ENCODE data around the gene NUP43.

DNA sequence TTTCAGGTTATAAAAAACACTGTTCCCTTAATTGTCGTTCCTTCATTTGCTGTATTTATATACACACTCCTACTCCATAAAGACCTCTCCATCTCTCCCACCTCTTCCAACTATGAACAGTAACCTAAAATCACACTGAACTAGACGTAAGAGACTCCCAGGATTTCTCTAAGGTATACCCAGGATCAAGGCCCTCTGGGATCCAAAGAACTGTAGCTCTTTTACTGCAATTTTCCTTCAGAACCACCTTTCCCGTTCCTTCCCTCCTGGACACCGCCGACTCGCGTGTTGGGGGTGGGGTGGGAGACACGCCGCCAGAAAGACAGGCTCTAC is 29.1 kb downstream of the NUP43 start:
- TF ChIP-seq, protein P1, sequence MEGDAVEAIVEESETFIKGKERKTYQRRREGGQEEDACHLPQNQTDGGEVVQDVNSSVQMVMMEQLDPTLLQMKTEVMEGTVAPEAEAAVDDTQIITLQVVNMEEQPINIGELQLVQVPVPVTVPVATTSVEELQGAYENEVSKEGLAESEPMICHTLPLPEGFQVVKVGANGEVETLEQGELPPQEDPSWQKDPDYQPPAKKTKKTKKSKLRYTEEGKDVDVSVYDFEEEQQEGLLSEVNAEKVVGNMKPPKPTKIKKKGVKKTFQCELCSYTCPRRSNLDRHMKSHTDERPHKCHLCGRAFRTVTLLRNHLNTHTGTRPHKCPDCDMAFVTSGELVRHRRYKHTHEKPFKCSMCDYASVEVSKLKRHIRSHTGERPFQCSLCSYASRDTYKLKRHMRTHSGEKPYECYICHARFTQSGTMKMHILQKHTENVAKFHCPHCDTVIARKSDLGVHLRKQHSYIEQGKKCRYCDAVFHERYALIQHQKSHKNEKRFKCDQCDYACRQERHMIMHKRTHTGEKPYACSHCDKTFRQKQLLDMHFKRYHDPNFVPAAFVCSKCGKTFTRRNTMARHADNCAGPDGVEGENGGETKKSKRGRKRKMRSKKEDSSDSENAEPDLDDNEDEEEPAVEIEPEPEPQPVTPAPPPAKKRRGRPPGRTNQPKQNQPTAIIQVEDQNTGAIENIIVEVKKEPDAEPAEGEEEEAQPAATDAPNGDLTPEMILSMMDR (IDR thresholded peaks at IDR 0.05; ENCODE audit: poor library complexity, severe bottlenecking) = no peak
- no peak for TF ChIP-seq EZH2 (IDR thresholded peaks at IDR 0.05; ENCODE audit: borderline replicate concordance, insufficient read depth, low read length, poor library complexity, severe bottlenecking)
- no peak for TF ChIP-seq POLR2AphosphoS5 (IDR thresholded peaks at IDR 0.05)
- TF ChIP-seq TAF1 (IDR thresholded peaks at IDR 0.05; ENCODE audit: low read depth) = no peak
- no peak for TF ChIP-seq EP300 (conservative IDR thresholded peaks at IDR 0.05; ENCODE audit: poor library complexity, severe bottlenecking)
- no peak for TF ChIP-seq RAD21 (conservative IDR thresholded peaks at IDR 0.05)
- TF ChIP-seq SMC3 (conservative IDR thresholded peaks at IDR 0.05; ENCODE audit: poor library complexity) = no peak
- TF ChIP-seq, protein P2, sequence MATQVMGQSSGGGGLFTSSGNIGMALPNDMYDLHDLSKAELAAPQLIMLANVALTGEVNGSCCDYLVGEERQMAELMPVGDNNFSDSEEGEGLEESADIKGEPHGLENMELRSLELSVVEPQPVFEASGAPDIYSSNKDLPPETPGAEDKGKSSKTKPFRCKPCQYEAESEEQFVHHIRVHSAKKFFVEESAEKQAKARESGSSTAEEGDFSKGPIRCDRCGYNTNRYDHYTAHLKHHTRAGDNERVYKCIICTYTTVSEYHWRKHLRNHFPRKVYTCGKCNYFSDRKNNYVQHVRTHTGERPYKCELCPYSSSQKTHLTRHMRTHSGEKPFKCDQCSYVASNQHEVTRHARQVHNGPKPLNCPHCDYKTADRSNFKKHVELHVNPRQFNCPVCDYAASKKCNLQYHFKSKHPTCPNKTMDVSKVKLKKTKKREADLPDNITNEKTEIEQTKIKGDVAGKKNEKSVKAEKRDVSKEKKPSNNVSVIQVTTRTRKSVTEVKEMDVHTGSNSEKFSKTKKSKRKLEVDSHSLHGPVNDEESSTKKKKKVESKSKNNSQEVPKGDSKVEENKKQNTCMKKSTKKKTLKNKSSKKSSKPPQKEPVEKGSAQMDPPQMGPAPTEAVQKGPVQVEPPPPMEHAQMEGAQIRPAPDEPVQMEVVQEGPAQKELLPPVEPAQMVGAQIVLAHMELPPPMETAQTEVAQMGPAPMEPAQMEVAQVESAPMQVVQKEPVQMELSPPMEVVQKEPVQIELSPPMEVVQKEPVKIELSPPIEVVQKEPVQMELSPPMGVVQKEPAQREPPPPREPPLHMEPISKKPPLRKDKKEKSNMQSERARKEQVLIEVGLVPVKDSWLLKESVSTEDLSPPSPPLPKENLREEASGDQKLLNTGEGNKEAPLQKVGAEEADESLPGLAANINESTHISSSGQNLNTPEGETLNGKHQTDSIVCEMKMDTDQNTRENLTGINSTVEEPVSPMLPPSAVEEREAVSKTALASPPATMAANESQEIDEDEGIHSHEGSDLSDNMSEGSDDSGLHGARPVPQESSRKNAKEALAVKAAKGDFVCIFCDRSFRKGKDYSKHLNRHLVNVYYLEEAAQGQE (IDR thresholded peaks at IDR 0.05; ENCODE audit: borderline replicate concordance) = no peak
- TF ChIP-seq MXI1 (conservative IDR thresholded peaks at IDR 0.05; ENCODE audit: poor library complexity, severe bottlenecking) = no peak
